ENCODE measurements around the gene RGS14. TPM values are rescaled to one million over a fixed set of nuclear protein-coding genes. Genes with fewer than 3 reads are reported as not detected.
A peak's percentile ranks its signal among the peaks of the same experiment; 100 is the strongest.

Gene RGS14
- total and polyA plus RNA-seq, 12 donors = 2.2 to 9.6 (median 4.1) TPM

- Histone ChIP-seq H3K36me3 (no peaks in the 10 kb centered on the region), H3K27ac (peak overlapping the region in 1 of 10 donors; percentile 28), H3K9me3 (no peaks in the 10 kb centered on the region), H3K27me3 (peaks cover 35 to 80% (median 59%) of the 10 kb centered on the region in 7 donors), H3K4me1 (peaks cover 20 to 56% (median 35%) of the 10 kb centered on the region in 9 donors), H3K4me3 (peak overlapping the region; percentile 28 to 64 (median 58))
- intact Hi-C loops (cut with DNase I) = loop anchor here in 8 of 10 donors (1.0 to 5.0 kb wide), 5 partner anchors 46 to 51 kb away; no protein-coding TSS in a partner anchor
- peak; percentile 64 to 85 (median 76) for TF ChIP-seq CTCF (IDR thresholded peaks at IDR 0.05)
- DNase-seq = peak; percentile 81 to 86
- 0 to 1% methylated on average over 89 to 93 of the region's 93 CpGs for WGBS, 2 donors
- ATAC-seq = peak; percentile 94 to 97 (median 96)
Measured at GRCh38 chr5:177403792-177404640, 46.3 kb downstream of the RGS14 start.

- ATAC-seq = peak in 3 of 8 donors; percentile 2 to 8 (median 5)
- peak overlapping the region in 1 of 10 donors; percentile 28 for H3K27ac ChIP-seq
- WGBS, 2 donors = 32 to 36% methylated on average over 13 to 16 of the region's 16 CpGs
- peak overlapping the region; percentile 28 to 64 (median 58) for H3K4me3 ChIP-seq
- intact Hi-C loops (cut with DNase I) = loop anchor here (1.0 to 5.0 kb wide), 4 partner anchors 48 to 50 kb away; no protein-coding TSS in a partner anchor
- peaks cover 28 to 76% (median 52%) of the 10 kb centered on the region in 7 donors for H3K27me3 ChIP-seq
- no peak for DNase-seq
- no peaks in the 10 kb centered on the region for H3K36me3 ChIP-seq
- TF ChIP-seq CTCF (IDR thresholded peaks at IDR 0.05) = no peak
- H3K4me1 ChIP-seq = peaks cover 19 to 56% (median 35%) of the 10 kb centered on the region in 9 donors
- H3K9me3 ChIP-seq = no peaks in the 10 kb centered on the region
Measured at GRCh38 chr5:177404641-177405179, 47.0 kb downstream of the RGS14 start.

DNA sequence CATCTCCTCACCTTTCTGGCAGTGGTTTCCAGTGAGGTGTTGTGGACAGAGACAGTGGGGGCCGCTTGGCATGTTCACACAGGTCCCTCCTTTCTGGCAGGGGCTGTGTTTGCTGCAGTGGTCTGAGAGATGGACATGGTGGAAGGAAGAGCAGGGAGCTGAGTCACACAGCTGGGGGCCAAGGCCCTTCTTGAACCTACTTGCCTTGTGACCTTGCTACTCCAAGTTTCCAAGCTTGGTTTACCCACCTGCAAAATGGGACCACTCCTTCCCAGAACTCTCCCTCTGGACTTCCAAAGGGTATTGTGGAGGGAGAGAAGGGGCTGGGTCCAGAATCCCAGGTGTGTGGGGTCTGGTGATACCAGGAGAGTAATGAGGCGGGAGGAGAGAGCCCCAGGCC lies 47.6 kb downstream of the RGS14 start:
- Histone ChIP-seq H3K36me3 (no peaks in the 10 kb centered on the region), H3K9me3 (no peaks in the 10 kb centered on the region), H3K27me3 (peaks cover 22 to 70% (median 46%) of the 10 kb centered on the region in 7 donors), H3K4me1 (peaks cover 13 to 51% (median 31%) of the 10 kb centered on the region in 9 donors), H3K27ac (peak overlapping the region in 1 of 10 donors; percentile 75), H3K4me3 (no peak overlapping the region)
- no peak for TF ChIP-seq CTCF (IDR thresholded peaks at IDR 0.05)
- DNase-seq (no peak), ATAC-seq (no peak)
- 94 to 97% methylated on average over 2 of the region's 2 CpGs for WGBS, 2 donors
- intact Hi-C loops (cut with DNase I) = loop anchor here in 6 of 10 donors (2.0 to 5.0 kb wide), 2 partner anchors 47 to 49 kb away; no protein-coding TSS in a partner anchor

GRCh38 chr5:177405805-177406204 lies 48.1 kb downstream of the RGS14 start:
- WGBS, 2 donors = 75 to 80% methylated on average over 5 of the region's 5 CpGs
- no peaks in the 10 kb centered on the region for H3K36me3 ChIP-seq
- peak overlapping the region in 1 of 10 donors; percentile 75 for H3K27ac ChIP-seq
- DNase-seq (no peak), ATAC-seq (no peak)
- intact Hi-C loops (cut with DNase I) = loop anchor here in 6 of 10 donors (2.0 to 5.0 kb wide), 2 partner anchors 46 to 49 kb away; no protein-coding TSS in a partner anchor
- peaks cover 13 to 47% (median 28%) of the 10 kb centered on the region in 9 donors for H3K4me1 ChIP-seq
- TF ChIP-seq CTCF (IDR thresholded peaks at IDR 0.05) = no peak
- no peak overlapping the region for H3K4me3 ChIP-seq
- no peaks in the 10 kb centered on the region for H3K9me3 ChIP-seq
- H3K27me3 ChIP-seq = peaks cover 17 to 65% (median 41%) of the 10 kb centered on the region in 7 donors
